CD14-positive monocyte (primary cell): ENCODE data around the gene CDC26. TPM values are rescaled to one million over a fixed set of nuclear protein-coding genes. Genes with fewer than 3 reads are reported as not detected.

Experiments
- DNase-seq, 3 donors: peaks; one replicate each; pipeline ENCODE4 v3.0.0-alpha.2; 2011 to 2022
- H2AFZ ChIP-seq: 2 replicates; pipeline ENCODE4 v1.6.0; 2012; ENCODE audit warnings: mild to moderate bottlenecking, low read depth, low read length, inconsistent platforms; ENCODE audit not compliant: insufficient read depth, poor library complexity, severe bottlenecking
- H3K27ac ChIP-seq, 2 donors: 1 replicate in 1 of 2; 2 replicates in 1 of 2; pipeline ENCODE4 v1.5.1; 2012 to 2013; ENCODE audit warnings: low read length in 2 of 2, control low read depth in 1 of 2, inconsistent platforms in 1 of 2, low read depth in 1 of 2, mild to moderate bottlenecking in 1 of 2
- H3K27me3 ChIP-seq, 2 donors: one replicate each; pipeline versions ENCODE4 v1.6.0 to v1.6.1; 2011 to 2013; ENCODE audit warnings: low read length in 2 of 2; ENCODE audit not compliant: control insufficient read depth in 2 of 2, insufficient read depth in 2 of 2
- H3K36me3 ChIP-seq, 2 donors: replicated peaks in 1 of 2; 1 replicate in 1 of 2; 2 replicates in 1 of 2; pipeline versions ENCODE4 v1.5.1 to v1.6.1; 2012 to 2013; ENCODE audit warnings: low read length in 2 of 2, control low read depth in 1 of 2, inconsistent platforms in 1 of 2, mild to moderate bottlenecking in 1 of 2; ENCODE audit not compliant: insufficient read depth in 2 of 2, control insufficient read depth in 1 of 2
- H3K4me1 ChIP-seq, 2 donors: 1 replicate in 1 of 2; 2 replicates in 1 of 2; pipeline versions ENCODE4 v1.5.1 to v1.6.1; 2012 to 2013; ENCODE audit warnings: low read length in 2 of 2, control low read depth in 1 of 2, inconsistent platforms in 1 of 2, mild to moderate bottlenecking in 1 of 2, moderate library complexity in 1 of 2; ENCODE audit not compliant: insufficient read depth in 2 of 2, control insufficient read depth in 1 of 2
- H3K4me2 ChIP-seq: replicated peaks from 2 replicates; pipeline ENCODE3; 2012; ENCODE audit warnings: low read length, moderate library complexity, mild to moderate bottlenecking; ENCODE audit not compliant: poor library complexity, severe bottlenecking; ENCODE audit errors: extremely low read depth
- H3K4me3 ChIP-seq, 3 experiments: fragments of 200-600 bp in 1 of 3; sonication (generic) in 1 of 3; replicated peaks in 1 of 3; 1 replicate in 2 of 3; 2 replicates in 1 of 3; pipeline ENCODE4 v1.5.1; 2011 to 2013; ENCODE audit warnings: low read length in 3 of 3, mild to moderate bottlenecking in 3 of 3, control low read depth in 2 of 3, low read depth in 2 of 3, inconsistent platforms in 1 of 3, moderate library complexity in 1 of 3
- H3K79me2 ChIP-seq: 2 replicates; pipeline ENCODE4 v1.6.0; 2012; ENCODE audit warnings: mild to moderate bottlenecking, control low read depth, inconsistent platforms, low read length, moderate library complexity; ENCODE audit not compliant: insufficient read depth
- H3K9ac ChIP-seq: 2 replicates; pipeline ENCODE4 v1.6.0; 2017; ENCODE audit warnings: low read length, mild to moderate bottlenecking; ENCODE audit not compliant: insufficient read depth, poor library complexity, severe bottlenecking
- H3K9me3 ChIP-seq, 2 donors: replicated peaks in 1 of 2; 1 replicate in 1 of 2; 2 replicates in 1 of 2; pipeline versions ENCODE4 v1.5.1 to v1.6.1; 2012 to 2013; ENCODE audit warnings: low read length in 2 of 2, control low read depth in 1 of 2; ENCODE audit not compliant: control insufficient read depth in 1 of 2, insufficient read depth in 1 of 2
- H4K20me1 ChIP-seq: 2 replicates; pipeline ENCODE4 v1.6.0; 2012; ENCODE audit warnings: mild to moderate bottlenecking, low read length, control low read depth, moderate library complexity; ENCODE audit not compliant: insufficient read depth
- H3K27ac Mint-ChIP-seq, 7 donors: one replicate each; pipeline ENCODE4 v1.8.0; 2020; ENCODE audit warnings: mild to moderate bottlenecking in 7 of 7, mixed read lengths in 7 of 7, moderate library complexity in 6 of 7, inconsistent platforms in 2 of 7
- H3K27me3 Mint-ChIP-seq, 3 donors: one replicate each; pipeline ENCODE4 v1.8.0; 2021 to 2022; ENCODE audit warnings: low read depth in 3 of 3, mild to moderate bottlenecking in 3 of 3, mixed read lengths in 3 of 3, moderate library complexity in 3 of 3, inconsistent platforms in 1 of 3
- H3K36me3 Mint-ChIP-seq, 2 donors: one replicate each; pipeline ENCODE4 v1.8.0; 2020; ENCODE audit warnings: mixed read lengths in 2 of 2, inconsistent platforms in 1 of 2, mild to moderate bottlenecking in 1 of 2
- H3K4me1 Mint-ChIP-seq: one replicate; pipeline ENCODE4 v1.8.0; 2020; ENCODE audit warnings: mild to moderate bottlenecking, mixed read lengths
- H3K4me3 Mint-ChIP-seq, 2 donors: one replicate each; pipeline ENCODE4 v1.8.0; 2020; ENCODE audit warnings: mild to moderate bottlenecking in 2 of 2, mixed read lengths in 2 of 2, moderate library complexity in 1 of 2
- H3K9me3 Mint-ChIP-seq, 7 donors: one replicate each; pipeline ENCODE4 v1.8.0; 2020 to 2022; ENCODE audit warnings: mixed read lengths in 7 of 7, mild to moderate bottlenecking in 6 of 7, moderate library complexity in 6 of 7, inconsistent platforms in 2 of 7
- CTCF ChIP-seq: fragments of 200-600 bp; IDR thresholded peaks from one replicate; pipeline ENCODE4 v1.8.0; 2022; ENCODE audit warnings: antibody characterized with exemption, mild to moderate bottlenecking
- WGBS: methylation state at CpG from one replicate; pipeline ENCODE4 v1.1.5; 2013; ENCODE audit warnings: missing lambda C conversion rate; ENCODE audit not compliant: insufficient coverage; 5-methylcytosine and 5-hydroxymethylcytosine counted together
- intact Hi-C, 2 donors: fragments of 100-400 bp; cut with micrococcal nuclease; formaldehyde crosslinking; loops; one replicate each; pipeline versions ENCODE4 v1.15.0 to v1.15.1; 2023
- polyA plus RNA-seq, 3 donors: library from polyadenylated mRNA; depleted of rRNA in 1 of 3; unstranded in 2 of 3; stranded (reverse) in 1 of 3; fragments of 300-500 nt in 2 of 3; fragments of >200 nt in 1 of 3; fragmentation: Illumina TruSeq in 2 of 3; gene quantifications; 1 replicate in 2 of 3; 2 replicates in 1 of 3; pipeline ENCODE4 v1.2.3, GENCODE V29; 2012 to 2021

Gene CDC26
- polyA plus RNA-seq, 3 donors, result 17.9 to 87.8 (median 77.8) TPM

GRCh38 chr9:113301548-113301947 is 26.2 kb upstream of the CDC26 start:
- Mint-ChIP-seq H3K4me1 (peaks cover 9% of the 10 kb centered on the region), H3K36me3 (no peaks in the 10 kb centered on the region), H3K9me3 (no peaks in the 10 kb centered on the region), H3K4me3 (no peak overlapping the region), H3K27me3 (peaks cover 3 to 4% (median 4%) of the 10 kb centered on the region in 3 donors), H3K27ac (no peak overlapping the region)
- H3K36me3 ChIP-seq, result no peaks in the 10 kb centered on the region
- no peak for TF ChIP-seq CTCF
- no peak for DNase-seq
- no peak overlapping the region for H3K4me3 ChIP-seq
- intact Hi-C loops, result no loop called here
- no peaks in the 10 kb centered on the region for H3K79me2 ChIP-seq
- H4K20me1 ChIP-seq, result no peaks in the 10 kb centered on the region
- H3K4me1 ChIP-seq, result peaks cover 7 to 9% of the 10 kb centered on the region in 2 donors
- H2AFZ ChIP-seq, result no peak overlapping the region
- 80% methylated on average over 1 of the region's 8 CpGs for WGBS
- no peak overlapping the region for H3K27ac ChIP-seq
- no peaks in the 10 kb centered on the region for H3K9me3 ChIP-seq
- no peaks in the 10 kb centered on the region for H3K27me3 ChIP-seq
- H3K9ac ChIP-seq, result no peak overlapping the region
- no peak overlapping the region for H3K4me2 ChIP-seq

- TF ChIP-seq CTCF, result no peak
- Histone ChIP-seq H4K20me1 (no peaks in the 10 kb centered on the region), H3K9ac (no peak overlapping the region), H3K79me2 (no peaks in the 10 kb centered on the region), H3K4me2 (peak overlapping the region; percentile 60), H3K4me3 (peak overlapping the region in 1 of 3 experiments; percentile 48), H3K4me1 (peaks cover 7 to 9% of the 10 kb centered on the region in 2 donors), H3K27me3 (no peaks in the 10 kb centered on the region), H3K36me3 (no peaks in the 10 kb centered on the region), H2AFZ (peak overlapping the region; percentile 57), H3K27ac (no peak overlapping the region), H3K9me3 (no peaks in the 10 kb centered on the region)
- peaks cover 9% of the 10 kb centered on the region for H3K4me1 Mint-ChIP-seq
- peak overlapping the region in 2 of 7 donors; percentile 38 to 43 for H3K27ac Mint-ChIP-seq
- no peaks in the 10 kb centered on the region for H3K36me3 Mint-ChIP-seq
- WGBS, result 0% methylated on average over 1 of the region's 8 CpGs
- H3K9me3 Mint-ChIP-seq, result no peaks in the 10 kb centered on the region
- DNase-seq, result peak; percentile 48 to 67 (median 58)
- peak overlapping the region; percentile 66 to 68 for H3K4me3 Mint-ChIP-seq
- H3K27me3 Mint-ChIP-seq, result peaks cover 3 to 4% (median 3%) of the 10 kb centered on the region in 3 donors
- intact Hi-C loops, result no loop called here
Measured at GRCh38 chr9:113299800-113300292, 24.5 kb upstream of the CDC26 start.
